Stimulated activated CD4-positive, alpha-beta T cell treated with anti-CD3 and anti-CD28 coated beads, Interleukin-12 subunit alpha, Interleukin-12 subunit beta, amount 100 ng/mL, for 24 hours (primary cell): ENCODE data around the gene SNX4.
"Not testable (repeated sequence)": the region's sequence is repeated elsewhere in the genome, so short reads cannot be mapped to it uniquely, and the experiment has no call there.

Experiments used
- DNase-seq, 2 experiments: peaks; one replicate each; pipeline ENCODE4 v3.0.0-alpha.2; 2020; ENCODE audit warnings: low read depth in 2 of 2

Gene SNX4

GRCh38 chr3:125462722-125463299, 57.2 kb downstream of the SNX4 start:
- DNase-seq: no peak

- DNase-seq: no peak
These were observed 58.1 kb downstream of the SNX4 start for GRCh38 chr3:125461896-125462295.

- DNase-seq: no peak
These were observed 59.8 kb downstream of the SNX4 start for GRCh38 chr3:125460233-125460632.

DNA sequence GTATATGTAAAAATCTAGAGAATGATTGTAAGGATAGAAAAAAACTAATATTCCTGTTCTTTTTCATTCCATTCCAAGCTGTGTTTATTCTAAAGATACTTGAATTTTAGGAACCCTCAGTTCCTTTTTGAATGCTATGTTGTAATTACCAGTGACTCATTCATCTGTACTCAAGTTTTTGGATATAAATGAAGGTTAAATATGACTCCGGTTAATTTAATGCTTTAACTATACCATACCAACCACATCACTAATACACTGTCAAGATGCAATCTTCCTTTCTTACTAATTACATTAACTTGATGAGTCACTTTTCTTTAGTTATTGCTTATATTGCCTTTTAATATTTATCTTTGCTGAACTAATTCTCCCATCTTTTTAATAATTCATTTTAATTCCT, 76.1 kb downstream of the SNX4 start:
- no peak for DNase-seq

DNA sequence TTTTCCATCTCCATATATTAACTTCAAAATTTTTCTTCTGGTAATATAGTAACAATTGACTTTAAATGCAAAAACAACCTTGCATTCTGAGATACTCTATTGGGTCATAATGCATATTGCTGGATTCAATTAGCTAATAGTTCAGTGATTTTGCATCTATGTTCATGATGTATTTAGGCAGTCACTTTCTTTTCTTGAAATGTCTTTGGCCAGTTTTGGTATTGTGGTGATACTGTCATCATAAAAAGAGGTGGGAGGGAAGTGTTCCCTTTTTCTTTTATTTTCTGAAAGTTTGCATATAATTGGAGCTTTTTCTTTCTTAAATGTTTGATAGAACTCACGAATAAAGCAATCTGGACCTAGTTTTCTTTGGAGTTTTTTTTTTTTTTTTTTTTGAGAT, 77.5 kb downstream of the SNX4 start:
- DNase-seq: no peak

DNA sequence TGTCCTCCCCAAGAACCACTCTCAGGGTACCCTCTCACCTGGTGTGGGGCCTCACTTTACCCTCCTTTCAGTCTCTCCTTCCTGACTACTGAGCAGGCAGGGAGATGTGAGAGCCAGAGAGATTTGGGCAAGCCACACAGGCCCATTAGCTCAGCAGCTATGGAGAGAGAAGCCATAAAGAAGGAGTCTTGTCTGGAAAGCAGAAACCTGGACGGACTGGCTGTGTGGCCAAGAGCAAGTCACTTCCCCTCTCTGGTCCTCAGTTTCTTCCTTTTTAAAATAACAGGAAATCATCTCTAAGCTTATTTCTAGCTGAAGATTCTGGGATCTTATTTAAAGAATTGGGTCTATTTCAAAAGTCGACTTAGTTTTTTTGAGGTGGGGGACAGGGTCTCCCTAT, 79.0 kb downstream of the SNX4 start:
- DNase-seq: no peak

DNA sequence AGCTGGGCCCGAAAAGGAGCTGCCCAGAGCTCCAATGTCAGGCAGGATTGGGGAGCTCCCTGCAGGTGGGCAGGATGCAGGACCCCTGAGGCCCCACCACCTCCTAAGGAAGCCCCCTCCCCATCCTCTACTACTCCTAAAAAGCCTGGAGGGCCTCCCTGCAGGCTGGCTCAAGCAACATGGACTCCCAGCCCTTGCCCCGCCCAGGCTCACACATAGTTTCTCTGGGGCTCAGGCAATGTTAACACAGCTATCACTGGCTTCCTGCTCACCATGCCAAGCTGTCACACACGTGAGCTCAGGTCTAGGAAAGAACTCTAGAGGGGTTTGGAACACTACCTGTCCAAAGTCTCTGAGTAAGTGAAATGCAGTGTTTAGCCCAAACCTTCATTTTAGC, 79.4 kb downstream of the SNX4 start:
- DNase-seq: no peak

DNA sequence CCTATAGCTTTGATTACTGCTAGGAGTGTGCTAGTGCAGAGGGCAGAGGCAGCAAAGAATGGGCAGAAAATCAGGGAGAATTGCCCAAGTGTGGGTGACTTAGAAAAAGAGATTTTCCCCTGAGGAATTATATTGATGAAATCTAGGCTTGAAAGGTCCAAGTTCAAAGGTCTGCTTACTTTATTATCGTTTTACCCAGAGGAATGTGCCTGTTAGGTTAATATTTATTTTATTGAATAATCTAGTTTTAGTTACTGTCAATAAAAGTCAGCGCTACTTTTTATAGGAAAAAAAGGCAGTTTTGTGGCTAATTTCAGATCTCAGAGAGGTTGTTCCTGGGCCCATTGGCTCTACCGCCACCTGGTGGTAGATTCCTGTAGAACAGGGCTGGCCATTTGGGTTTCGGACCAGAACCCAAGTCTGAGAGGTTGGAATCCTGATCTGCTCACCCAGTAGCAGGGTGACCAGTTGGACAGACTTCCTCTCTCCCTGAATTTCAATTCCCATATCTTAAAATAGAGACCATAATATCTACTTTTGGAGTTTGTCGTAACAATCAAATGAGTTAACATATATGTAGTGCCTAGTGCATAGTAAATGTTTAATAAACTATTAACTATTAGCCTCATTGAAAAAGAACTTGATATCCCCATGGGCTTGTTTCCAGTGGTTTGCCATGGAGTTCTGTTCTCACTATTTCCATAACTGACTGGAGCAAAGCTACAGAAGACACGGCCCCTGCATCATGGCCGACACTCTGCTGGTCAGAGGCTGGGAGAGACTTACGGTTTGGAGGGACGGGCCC, 82.2 kb downstream of the SNX4 start:
- peak; percentile 17 to 59 for DNase-seq

GRCh38 chr3:125436921-125437320, 83.1 kb downstream of the SNX4 start:
- no peak for DNase-seq

DNA sequence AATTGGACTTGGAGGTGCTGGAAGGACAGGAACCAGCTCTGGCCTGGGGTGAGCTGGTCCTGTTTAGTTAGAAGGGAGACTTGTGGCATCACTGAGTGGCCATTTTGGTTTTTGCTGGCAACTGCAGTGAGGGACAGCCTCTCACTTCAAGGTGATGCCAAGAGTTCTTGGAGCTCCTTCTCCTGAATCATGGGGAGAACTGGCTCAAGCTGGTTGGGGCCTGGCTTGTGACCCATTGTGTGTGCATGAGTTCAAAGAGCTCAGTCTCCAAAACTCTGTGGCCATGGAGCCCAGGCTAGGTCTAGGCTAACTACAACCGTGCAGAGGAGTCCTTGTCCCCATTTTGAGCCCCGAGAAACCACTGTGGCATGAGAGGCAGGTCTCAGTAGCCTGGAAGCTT, 84.8 kb downstream of the SNX4 start:
- DNase-seq: no peak

DNA sequence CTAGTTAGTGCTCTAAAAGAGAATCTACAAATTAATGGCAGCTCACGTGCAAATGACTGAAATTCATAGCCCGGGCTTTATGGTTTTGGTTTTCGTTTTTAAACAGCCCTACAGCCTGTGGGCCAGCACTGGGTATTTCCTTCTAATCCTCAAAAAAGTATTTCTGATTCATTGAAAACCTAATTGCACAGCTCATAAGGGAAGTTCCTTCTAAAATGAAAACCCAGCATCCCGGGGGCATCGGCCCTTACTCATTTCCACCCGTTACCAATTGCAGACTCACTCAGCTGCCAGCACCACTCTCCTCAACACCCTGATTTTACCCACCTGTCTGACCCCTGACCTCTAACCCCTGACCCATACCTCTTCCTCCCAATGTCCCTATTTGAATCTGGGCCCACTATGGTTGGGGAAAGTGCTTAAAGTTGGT, 85.4 kb downstream of the SNX4 start:
- DNase-seq: no peak

- no peak for DNase-seq
These were observed 86.4 kb downstream of the SNX4 start for GRCh38 chr3:125433611-125434041.

- no peak for DNase-seq
These were observed 86.9 kb downstream of the SNX4 start for GRCh38 chr3:125433091-125433534.

GRCh38 chr3:125431912-125432790, 87.9 kb downstream of the SNX4 start:
- DNase-seq: no peak

DNA sequence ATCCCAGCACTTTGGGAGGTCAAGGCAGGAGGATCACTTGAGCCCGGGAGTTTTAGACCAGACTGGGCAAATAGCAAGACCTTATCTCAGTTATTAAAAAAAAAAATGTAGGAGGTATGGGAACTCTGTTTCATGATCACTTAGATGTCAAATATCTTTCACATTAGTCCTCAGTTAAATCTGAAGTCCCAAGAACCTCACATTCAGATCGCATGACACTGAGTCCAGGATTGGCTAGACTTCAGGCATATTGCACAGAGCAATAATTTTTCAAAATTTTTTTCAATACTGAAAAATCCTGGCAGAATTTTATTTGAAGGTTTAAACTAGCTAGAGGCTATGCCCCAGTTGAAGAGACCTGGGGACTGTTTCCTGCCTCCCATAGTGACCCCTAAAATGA, 88.6 kb downstream of the SNX4 start:
- no peak for DNase-seq

DNA sequence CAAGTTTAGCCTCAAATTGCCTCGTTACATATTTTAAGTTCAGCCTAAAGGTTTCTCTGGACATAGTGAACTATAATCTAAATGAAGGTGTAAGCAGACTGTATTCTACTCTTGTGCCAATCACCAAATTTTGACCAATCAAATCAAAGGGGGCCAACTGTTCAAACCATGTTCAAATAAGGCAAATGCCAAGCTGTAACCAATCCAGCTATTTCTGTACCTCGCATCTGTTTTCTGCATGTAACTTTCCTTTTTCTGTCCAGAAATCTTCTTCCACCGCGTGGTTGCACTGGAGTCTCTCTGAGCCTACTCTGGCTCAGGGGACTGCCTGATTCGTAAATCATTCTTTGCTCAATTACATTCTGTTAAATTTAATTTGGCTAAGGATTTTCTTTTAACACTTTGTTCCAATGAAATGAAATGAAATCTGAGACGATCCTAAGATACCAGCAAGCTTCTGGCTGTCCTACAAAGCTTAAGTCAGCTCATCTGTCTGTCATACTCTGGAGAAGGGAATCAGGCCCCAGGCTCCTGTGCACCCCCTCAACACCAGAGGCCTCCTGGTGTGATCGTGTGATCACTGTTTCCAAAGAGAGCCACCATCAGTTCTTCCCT, 91.7 kb downstream of the SNX4 start:
- DNase-seq: no peak

DNA sequence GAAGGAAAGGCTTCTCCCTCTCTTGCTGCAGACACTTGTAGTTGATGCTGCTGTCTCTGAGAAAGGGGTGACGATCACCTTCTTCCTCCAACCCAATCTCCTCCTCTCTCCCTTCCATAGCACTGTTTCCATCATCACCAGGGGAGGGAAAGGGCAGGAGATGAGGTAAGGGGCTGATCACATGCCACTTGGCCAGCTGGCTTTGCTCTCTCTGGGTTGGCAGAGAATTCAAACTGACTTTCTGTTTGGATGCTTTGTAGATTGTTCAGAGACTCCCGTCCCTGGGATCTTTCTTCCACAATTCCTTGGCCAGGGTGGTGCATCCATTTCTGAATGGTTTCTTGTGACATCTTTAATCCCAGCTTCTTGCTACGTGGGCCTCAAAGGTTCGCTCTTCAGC, 101.7 kb downstream of the SNX4 start:
- DNase-seq: no peak

- DNase-seq: no peak
These were observed 103.8 kb downstream of the SNX4 start for GRCh38 chr3:125416235-125416634.

GRCh38 chr3:125414669-125415068, 105.3 kb downstream of the SNX4 start:
- no peak for DNase-seq

GRCh38 chr3:125410922-125411321, 109.1 kb downstream of the SNX4 start:
- DNase-seq: no peak

DNA sequence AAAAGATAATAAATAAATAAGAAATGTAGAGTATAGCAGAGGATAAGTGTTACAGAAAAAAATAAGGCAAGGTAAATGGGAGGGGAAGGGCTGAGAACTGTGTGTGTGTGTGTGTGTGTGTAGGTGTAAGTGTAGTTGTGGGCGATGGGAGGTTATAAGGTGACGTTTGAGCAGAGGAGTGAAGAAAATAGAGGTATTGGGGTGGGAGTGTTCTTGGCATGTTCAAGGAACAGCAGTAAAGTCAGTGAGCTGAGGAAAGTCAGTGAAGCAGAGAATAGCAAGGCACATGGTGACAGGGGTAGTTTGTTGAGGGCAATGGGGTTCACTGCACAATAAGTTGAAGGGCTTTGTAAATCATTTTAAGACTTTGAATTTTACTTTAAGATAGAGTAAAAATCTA, 113.9 kb downstream of the SNX4 start:
- DNase-seq: no peak

GRCh38 chr3:125405515-125405914, 114.5 kb downstream of the SNX4 start:
- not testable (repeated sequence) for DNase-seq
